ENCODE measurements around the gene TEKT4. TPM values are rescaled to one million over a fixed set of nuclear protein-coding genes. Genes with fewer than 3 reads are reported as not detected.
"Not testable (repeated sequence)": the region's sequence is repeated elsewhere in the genome, so short reads cannot be mapped to it uniquely, and the experiment has no call there.

The TEKT4 gene
- total RNA-seq, 1 donor from 2014 or later, result 3.4 TPM

DNA sequence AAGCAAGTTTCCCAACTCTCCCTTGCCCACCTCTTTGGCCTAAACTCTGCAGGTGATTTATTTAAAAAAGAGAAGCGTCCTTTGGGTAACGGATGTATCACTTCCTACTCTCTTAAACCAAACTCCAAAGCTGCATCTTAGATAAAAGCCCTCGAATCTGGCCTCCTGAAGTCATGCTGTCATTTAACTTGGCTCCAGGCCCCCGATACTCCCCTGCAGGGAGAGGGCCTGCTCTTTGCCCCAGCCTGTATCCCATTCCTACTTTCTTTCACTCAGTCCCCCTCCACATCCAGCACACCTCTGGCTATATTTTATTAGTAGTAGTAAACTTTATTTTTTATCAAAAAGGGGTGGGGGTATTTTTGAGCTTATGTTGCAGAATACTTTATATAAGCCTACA lies 19.0 kb downstream of the TEKT4 start:
- ATAC-seq, result no peak
- TF ChIP-seq, protein P1, sequence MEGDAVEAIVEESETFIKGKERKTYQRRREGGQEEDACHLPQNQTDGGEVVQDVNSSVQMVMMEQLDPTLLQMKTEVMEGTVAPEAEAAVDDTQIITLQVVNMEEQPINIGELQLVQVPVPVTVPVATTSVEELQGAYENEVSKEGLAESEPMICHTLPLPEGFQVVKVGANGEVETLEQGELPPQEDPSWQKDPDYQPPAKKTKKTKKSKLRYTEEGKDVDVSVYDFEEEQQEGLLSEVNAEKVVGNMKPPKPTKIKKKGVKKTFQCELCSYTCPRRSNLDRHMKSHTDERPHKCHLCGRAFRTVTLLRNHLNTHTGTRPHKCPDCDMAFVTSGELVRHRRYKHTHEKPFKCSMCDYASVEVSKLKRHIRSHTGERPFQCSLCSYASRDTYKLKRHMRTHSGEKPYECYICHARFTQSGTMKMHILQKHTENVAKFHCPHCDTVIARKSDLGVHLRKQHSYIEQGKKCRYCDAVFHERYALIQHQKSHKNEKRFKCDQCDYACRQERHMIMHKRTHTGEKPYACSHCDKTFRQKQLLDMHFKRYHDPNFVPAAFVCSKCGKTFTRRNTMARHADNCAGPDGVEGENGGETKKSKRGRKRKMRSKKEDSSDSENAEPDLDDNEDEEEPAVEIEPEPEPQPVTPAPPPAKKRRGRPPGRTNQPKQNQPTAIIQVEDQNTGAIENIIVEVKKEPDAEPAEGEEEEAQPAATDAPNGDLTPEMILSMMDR (IDR thresholded peaks at IDR 0.05), result no peak
- DNase-seq, result no peak
- no peaks in the 10 kb centered on the region for H3K9me3 ChIP-seq
- H3K27ac ChIP-seq, result no peak overlapping the region
- no peaks in the 10 kb centered on the region for H3K36me3 ChIP-seq
- intact Hi-C loops (cut with DNase I), result no loop called here
- H3K27me3 ChIP-seq (ENCODE audit: low read depth), result peaks cover 3% of the 10 kb centered on the region
- H3K4me1 ChIP-seq, result no peaks in the 10 kb centered on the region
- H3K4me3 ChIP-seq, result no peak overlapping the region

DNA sequence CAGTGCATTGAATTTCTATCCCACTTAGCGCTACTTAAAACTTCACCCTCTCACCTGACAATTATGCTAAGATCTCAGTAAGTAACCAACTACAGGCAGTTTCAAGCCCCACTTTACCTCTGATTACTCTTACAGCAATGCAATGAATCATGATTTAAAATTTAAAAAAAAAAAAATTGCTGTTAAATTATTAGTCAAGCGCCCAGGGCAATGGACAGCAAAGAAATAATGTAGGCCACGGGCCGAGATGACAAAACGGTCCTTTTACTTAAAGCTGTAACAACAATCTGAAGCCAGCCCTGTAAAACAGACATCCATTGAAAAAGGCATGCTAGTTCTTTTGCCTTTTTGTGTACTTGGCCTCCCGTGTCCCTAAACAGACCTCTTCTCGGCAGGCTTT lies 24.0 kb downstream of the TEKT4 start:
- ATAC-seq; H3K27me3 ChIP-seq (ENCODE audit: low read depth); H3K9me3 ChIP-seq; DNase-seq; H3K4me3 ChIP-seq; intact Hi-C loops (cut with DNase I); H3K36me3 ChIP-seq; H3K4me1 ChIP-seq; H3K27ac ChIP-seq: not testable (repeated sequence)

DNA sequence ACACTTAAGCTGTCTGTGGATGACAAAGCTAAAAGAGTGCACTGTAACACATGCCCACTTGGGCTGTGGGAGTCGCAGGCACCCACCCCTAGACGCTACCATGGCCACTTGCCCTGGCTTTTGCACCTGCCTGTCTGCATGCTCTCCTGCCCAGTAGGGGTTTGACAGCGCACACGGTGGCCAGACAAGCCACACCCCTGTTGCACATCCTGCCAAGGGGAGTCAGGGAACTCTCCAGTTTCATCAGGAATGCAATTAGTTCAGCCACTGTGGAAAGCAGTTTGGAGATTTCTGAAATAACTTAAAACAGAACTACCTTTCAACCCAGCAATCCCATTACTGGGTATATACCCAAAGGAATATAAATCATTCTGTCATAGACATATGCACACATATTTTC lies 35.7 kb downstream of the TEKT4 start:
- DNase-seq; intact Hi-C loops (cut with DNase I); ATAC-seq: not testable (repeated sequence)

DNA sequence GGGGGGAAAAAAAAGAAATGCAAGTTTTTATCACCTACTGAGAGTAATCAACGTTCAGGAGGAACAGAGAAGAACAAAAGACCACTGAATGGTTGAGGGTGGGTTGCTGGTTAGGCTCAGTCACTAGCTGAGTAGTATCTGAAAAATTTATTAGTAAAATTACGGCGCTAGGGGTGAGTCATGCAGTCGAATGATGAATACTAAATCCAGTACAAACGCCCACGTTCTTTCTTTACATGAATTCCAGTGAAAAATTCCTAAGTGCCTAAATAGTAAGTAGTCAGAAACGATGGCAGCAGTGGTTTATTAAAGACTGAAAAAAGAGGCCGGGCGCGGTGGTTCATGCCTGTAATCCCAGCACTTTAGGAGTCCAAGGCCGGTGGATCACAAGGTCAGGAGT lies 52.0 kb downstream of the TEKT4 start:
- ATAC-seq (no peak), DNase-seq (no peak)
- H3K27me3 ChIP-seq (ENCODE audit: low read depth), result no peaks in the 10 kb centered on the region
- no peak overlapping the region for H3K4me3 ChIP-seq
- TF ChIP-seq, protein P1 (IDR thresholded peaks at IDR 0.05), result no peak
- H3K27ac ChIP-seq, result no peak overlapping the region
- no peaks in the 10 kb centered on the region for H3K9me3 ChIP-seq
- intact Hi-C loops (cut with DNase I), result no loop called here
- no peaks in the 10 kb centered on the region for H3K36me3 ChIP-seq
- H3K4me1 ChIP-seq, result no peaks in the 10 kb centered on the region

More for the DNA sequence above, 35.7 kb downstream of the TEKT4 start:
- H3K4me1 ChIP-seq; H3K27me3 ChIP-seq (ENCODE audit: low read depth); H3K9me3 ChIP-seq; H3K36me3 ChIP-seq; H3K27ac ChIP-seq; H3K4me3 ChIP-seq: not testable (repeated sequence)

DNA sequence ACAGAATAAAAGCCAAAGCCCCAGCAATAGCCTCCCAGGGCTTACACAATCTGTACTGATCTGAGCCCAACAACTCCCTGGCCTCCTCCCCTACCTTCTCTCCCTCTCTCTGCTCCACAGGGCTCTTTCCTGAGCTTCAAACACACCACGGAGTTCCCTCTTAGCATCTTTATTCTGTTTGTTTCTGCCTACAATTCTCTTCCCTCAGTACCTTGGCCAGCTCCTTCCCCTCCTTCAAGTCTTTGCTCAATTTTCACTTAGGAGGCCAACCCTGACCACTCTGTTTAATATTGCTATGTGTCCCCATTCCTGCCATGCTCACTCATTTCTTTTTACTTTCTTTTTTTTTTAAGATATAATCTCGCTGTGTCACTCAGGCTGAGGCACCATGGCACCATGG lies 53.8 kb downstream of the TEKT4 start:
- H3K4me1 ChIP-seq; H3K27me3 ChIP-seq (ENCODE audit: low read depth); H3K9me3 ChIP-seq; H3K27ac ChIP-seq; H3K4me3 ChIP-seq; intact Hi-C loops (cut with DNase I); H3K36me3 ChIP-seq; ATAC-seq; DNase-seq: not testable (repeated sequence)

Other genes with a start within 250 kb of the TEKT4 start
- 13.4 TPM for gene MAL, start 154.3 kb downstream of the TEKT4 start, total RNA-seq

Data from lower lobe of right lung (tissue), 2 donors.